Thymus (tissue), 11 donors: ENCODE measurements around the gene AFAP1L1. TPM values are rescaled to one million over a fixed set of nuclear protein-coding genes. Genes with fewer than 3 reads are reported as not detected.
A peak's percentile ranks its signal among the peaks of the same experiment; 100 is the strongest.

ENCODE experiments used
- DNase-seq, 9 donors: peaks; one replicate each; pipeline ENCODE4 v3.0.0-alpha.2; 2013; ENCODE audit warnings: low spot score in 9 of 9, low read depth in 6 of 9, missing footprints in 1 of 9
- H3K27ac ChIP-seq, 2 donors: one replicate each; pipeline ENCODE4 v1.5.1; 2013; ENCODE audit warnings: control low read depth in 1 of 2, low read depth in 1 of 2, low read length in 1 of 2, mild to moderate bottlenecking in 1 of 2, moderate library complexity in 1 of 2
- H3K27me3 ChIP-seq, 2 donors: one replicate each; pipeline ENCODE4 v1.5.1; 2013; ENCODE audit warnings: low read length in 1 of 2; ENCODE audit not compliant: control insufficient read depth in 2 of 2, insufficient read depth in 1 of 2
- H3K36me3 ChIP-seq, 2 donors: one replicate each; pipeline ENCODE4 v1.5.1; 2013; ENCODE audit warnings: low read length in 1 of 2, mild to moderate bottlenecking in 1 of 2, moderate library complexity in 1 of 2; ENCODE audit not compliant: control insufficient read depth in 2 of 2, insufficient read depth in 2 of 2
- H3K4me1 ChIP-seq, 2 donors: one replicate each; pipeline ENCODE4 v1.5.1; 2013; ENCODE audit warnings: low read length in 2 of 2; ENCODE audit not compliant: control insufficient read depth in 2 of 2, insufficient read depth in 2 of 2
- H3K4me3 ChIP-seq, 2 donors: one replicate each; pipeline ENCODE4 v1.5.1; 2013; ENCODE audit warnings: low read length in 2 of 2, control low read depth in 1 of 2, mild to moderate bottlenecking in 1 of 2
- H3K9me3 ChIP-seq, 2 donors: one replicate each; pipeline ENCODE4 v1.5.1; 2013; ENCODE audit warnings: low read length in 1 of 2, mild to moderate bottlenecking in 1 of 2; ENCODE audit not compliant: control insufficient read depth in 2 of 2, insufficient read depth in 1 of 2
- WGBS: extraction: QIAGEN DNeasy Blood & Tissue Kit; methylation state at CpG from one replicate; pipeline ENCODE4 v1.1.7; 2013; 5-methylcytosine and 5-hydroxymethylcytosine counted together
- polyA plus RNA-seq: library from polyadenylated mRNA; stranded (reverse); fragments of 200-250 nt; gene quantifications from one replicate; pipeline ENCODE4 v1.2.3, GENCODE V29; 2013
- total RNA-seq: library from RNA; stranded (reverse); fragments of 120-200 nt; gene quantifications from one replicate; pipeline ENCODE4 v1.2.4, GENCODE V29; 2013
- donor health status: healthy.

Gene AFAP1L1
- total and polyA plus RNA-seq, 2 donors: 8.0 to 12.6 TPM

DNA sequence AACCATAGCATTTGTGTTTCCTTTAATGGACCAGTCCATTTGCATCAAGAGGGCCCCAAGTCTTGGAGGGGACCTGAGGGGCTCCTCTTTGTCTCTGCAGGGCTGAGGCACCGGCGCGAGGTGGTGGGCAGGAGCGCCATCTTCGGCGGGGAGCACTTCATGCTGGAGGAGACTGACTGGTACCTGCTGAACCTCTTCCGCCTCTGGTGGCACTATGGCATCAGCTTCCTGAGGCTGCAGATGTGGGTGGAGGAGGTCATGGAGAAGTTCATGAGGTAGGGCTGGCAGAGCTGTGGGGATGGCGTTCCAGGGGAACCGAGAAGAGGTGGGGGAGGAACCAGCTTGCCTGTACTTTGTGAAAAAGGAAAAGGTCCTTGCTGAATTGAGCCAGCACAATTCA is 92.3 kb downstream of the AFAP1L1 start:
- 98% methylated on average over 9 of the region's 9 CpGs for WGBS
- Histone ChIP-seq H3K27ac (no peak overlapping the region), H3K9me3 (no peaks in the 10 kb centered on the region), H3K4me3 (no peak overlapping the region), H3K4me1 (peaks cover 0 to 13% of the 10 kb centered on the region in 2 donors), H3K36me3 (no peaks in the 10 kb centered on the region), H3K27me3 (no peaks in the 10 kb centered on the region)
- DNase-seq: no peak

DNA sequence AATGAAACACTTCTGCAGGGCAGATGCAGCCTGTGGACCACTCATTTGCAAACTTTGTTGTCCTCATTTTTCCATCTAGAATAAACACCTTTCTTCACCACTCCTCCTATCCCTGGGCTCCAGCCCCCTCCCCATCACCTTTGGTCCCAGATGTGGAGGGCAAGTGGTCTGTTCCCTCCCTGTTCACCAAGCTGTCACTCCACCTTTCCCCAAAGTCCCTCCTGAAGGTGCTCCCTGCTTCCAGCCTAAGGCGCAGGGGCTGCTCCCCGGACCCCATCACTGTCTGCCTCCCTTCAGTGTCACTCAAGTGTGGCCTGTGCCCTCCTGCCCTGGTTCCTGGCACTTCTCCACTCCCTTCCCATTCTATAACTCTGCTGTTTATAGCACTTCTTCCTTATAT is 93.1 kb downstream of the AFAP1L1 start:
- WGBS: 100% methylated on average over 2 of the region's 2 CpGs
- no peak for DNase-seq
- no peaks in the 10 kb centered on the region for H3K27me3 ChIP-seq
- no peaks in the 10 kb centered on the region for H3K9me3 ChIP-seq
- no peak overlapping the region for H3K4me3 ChIP-seq
- H3K36me3 ChIP-seq: no peaks in the 10 kb centered on the region
- H3K4me1 ChIP-seq: peaks cover 0 to 13% of the 10 kb centered on the region in 2 donors
- no peak overlapping the region for H3K27ac ChIP-seq

DNA sequence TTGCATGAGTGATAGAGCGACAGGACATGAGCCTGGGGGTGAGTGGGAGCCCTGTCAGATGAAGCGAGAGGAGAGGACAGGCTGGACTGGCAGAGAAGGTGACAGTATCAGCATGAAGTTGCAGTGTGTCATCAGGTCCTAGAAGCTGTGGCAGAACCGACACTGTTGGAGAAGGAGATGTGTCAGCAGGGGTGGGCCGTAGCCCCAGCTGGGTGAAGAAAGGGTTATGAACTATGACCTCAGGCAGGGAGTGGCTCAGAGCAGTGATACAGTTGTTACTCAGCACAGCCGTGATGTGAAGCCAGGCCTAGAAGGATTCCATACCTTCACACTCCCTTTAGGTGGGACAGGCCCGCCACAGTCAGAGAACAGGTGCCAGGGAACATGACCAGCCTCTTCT is 93.8 kb downstream of the AFAP1L1 start:
- no peak for DNase-seq
- Histone ChIP-seq H3K27me3 (no peaks in the 10 kb centered on the region), H3K9me3 (no peaks in the 10 kb centered on the region), H3K27ac (no peak overlapping the region), H3K36me3 (no peaks in the 10 kb centered on the region), H3K4me1 (peaks cover 0 to 8% of the 10 kb centered on the region in 2 donors), H3K4me3 (no peak overlapping the region)
- 96% methylated on average over 6 of the region's 6 CpGs for WGBS

DNA sequence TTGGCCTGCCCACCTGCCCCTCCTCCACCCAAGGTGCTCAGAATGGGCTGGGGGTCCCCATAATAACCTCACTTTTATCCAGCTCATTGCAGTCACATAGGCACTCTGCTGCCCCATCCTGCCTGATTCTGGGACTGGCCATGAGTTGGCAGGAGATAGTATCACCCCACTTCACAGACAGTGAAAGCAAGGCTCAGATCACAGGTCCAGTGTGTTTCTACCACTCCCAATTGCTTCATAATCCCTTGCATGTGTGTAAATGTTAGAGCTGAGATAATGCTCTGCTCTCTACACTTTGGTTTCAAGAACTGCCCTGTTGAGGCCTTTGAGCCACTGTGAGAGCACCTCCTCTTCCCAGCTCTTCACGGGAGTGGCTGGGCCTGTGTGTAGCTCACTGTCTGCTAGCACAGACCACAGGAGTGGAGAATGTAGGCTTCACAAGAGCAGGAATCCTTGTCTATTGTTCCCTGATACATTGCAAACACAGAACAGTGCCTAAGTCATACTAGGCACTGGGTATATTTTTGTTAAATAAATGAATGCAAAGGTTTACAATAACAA is 94.6 kb downstream of the AFAP1L1 start:
- peaks cover 0 to 3% of the 10 kb centered on the region in 2 donors for H3K4me1 ChIP-seq
- H3K27me3 ChIP-seq: no peaks in the 10 kb centered on the region
- H3K4me3 ChIP-seq: no peak overlapping the region
- no peak for DNase-seq
- H3K36me3 ChIP-seq: no peaks in the 10 kb centered on the region
- no peaks in the 10 kb centered on the region for H3K9me3 ChIP-seq
- WGBS: 93% methylated on average over 1 of the region's 1 CpG
- H3K27ac ChIP-seq: no peak overlapping the region

DNA sequence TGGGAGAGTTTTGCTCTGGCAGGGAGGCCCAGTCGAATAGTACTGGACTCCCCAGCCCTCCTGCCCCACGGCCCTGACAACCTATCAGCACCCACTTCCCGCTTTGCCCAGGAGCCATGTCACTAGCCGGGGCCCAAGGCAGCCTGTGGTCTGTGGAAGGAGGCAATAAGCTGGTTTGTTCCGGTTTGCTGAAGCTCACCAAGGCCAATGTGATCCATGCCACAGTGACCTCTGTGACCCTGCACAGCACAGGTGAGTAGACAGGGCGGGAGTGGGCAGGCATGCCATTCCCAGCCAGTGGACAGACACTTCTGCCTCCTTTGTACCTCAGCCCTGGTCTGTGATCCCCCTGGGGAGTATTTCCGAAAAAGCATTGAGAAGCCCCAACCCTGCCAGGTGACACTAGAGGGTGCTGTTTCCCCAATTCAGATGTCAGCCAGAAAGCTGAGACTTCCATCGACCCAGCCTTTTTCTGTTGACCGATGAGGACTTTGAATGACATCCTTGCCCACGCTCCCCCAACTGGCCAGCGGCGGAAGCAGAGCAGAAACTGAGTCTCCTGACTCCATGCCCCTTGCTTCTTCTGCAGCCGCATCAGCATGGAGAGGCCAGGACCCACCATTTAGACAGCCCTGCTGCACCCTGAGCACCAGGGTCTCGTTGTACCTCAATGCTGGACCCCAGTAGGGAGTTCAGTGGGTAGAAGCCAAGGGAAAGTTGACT is 95.8 kb downstream of the AFAP1L1 start:
- no peaks in the 10 kb centered on the region for H3K27me3 ChIP-seq
- no peak overlapping the region for H3K4me3 ChIP-seq
- 71% methylated on average over 14 of the region's 14 CpGs for WGBS
- peak in 3 of 9 donors; percentile 70 to 76 (median 75) for DNase-seq
- no peak overlapping the region for H3K27ac ChIP-seq
- no peaks in the 10 kb centered on the region for H3K9me3 ChIP-seq
- H3K36me3 ChIP-seq: no peaks in the 10 kb centered on the region
- peaks cover 0 to 6% of the 10 kb centered on the region in 2 donors for H3K4me1 ChIP-seq

DNA sequence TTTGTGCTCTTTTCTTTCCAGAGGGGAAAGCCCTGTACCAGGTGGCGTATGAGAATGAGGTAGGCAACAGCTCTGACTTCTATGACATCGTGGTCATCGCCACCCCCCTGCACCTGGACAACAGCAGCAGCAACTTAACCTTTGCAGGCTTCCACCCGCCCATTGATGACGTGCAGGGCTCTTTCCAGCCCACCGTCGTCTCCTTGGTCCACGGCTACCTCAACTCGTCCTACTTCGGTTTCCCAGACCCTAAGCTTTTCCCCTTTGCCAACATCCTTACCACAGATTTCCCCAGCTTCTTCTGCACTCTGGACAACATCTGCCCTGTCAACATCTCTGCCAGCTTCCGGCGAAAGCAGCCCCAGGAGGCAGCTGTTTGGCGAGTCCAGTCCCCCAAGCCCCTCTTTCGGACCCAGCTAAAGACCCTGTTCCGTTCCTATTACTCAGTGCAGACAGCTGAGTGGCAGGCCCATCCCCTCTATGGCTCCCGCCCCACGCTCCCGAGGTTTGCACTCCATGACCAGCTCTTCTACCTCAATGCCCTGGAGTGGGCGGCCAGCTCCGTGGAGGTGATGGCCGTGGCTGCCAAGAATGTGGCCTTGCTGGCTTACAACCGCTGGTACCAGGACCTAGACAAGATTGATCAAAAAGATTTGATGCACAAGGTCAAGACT is 96.5 kb downstream of the AFAP1L1 start:
- no peaks in the 10 kb centered on the region for H3K9me3 ChIP-seq
- no peaks in the 10 kb centered on the region for H3K27me3 ChIP-seq
- no peak overlapping the region for H3K4me3 ChIP-seq
- no peak overlapping the region for H3K27ac ChIP-seq
- H3K4me1 ChIP-seq: peaks cover 0 to 6% of the 10 kb centered on the region in 2 donors
- WGBS: 96% methylated on average over 22 of the region's 22 CpGs
- H3K36me3 ChIP-seq: no peaks in the 10 kb centered on the region
- no peak for DNase-seq

DNA sequence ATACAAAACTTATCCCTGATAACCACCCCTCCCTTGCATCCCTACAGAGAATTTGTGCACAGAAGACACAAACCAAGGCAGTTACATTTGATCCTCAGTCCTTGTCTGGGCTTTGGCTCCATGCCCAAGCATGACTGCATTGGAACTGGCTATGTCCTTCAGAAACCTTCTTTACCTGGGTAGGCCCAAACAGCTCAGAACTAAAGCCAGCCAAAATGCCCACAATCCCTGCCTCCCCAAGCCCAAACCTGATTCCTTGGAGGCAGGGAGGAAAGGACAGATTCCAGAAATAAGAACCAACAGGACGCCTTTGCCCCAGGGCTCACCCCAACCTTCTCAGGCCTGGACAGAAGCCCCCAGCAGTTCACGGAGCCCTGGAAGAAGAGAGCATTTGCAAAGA is 99.2 kb downstream of the AFAP1L1 start:
- 98% methylated on average over 2 of the region's 2 CpGs for WGBS

DNA sequence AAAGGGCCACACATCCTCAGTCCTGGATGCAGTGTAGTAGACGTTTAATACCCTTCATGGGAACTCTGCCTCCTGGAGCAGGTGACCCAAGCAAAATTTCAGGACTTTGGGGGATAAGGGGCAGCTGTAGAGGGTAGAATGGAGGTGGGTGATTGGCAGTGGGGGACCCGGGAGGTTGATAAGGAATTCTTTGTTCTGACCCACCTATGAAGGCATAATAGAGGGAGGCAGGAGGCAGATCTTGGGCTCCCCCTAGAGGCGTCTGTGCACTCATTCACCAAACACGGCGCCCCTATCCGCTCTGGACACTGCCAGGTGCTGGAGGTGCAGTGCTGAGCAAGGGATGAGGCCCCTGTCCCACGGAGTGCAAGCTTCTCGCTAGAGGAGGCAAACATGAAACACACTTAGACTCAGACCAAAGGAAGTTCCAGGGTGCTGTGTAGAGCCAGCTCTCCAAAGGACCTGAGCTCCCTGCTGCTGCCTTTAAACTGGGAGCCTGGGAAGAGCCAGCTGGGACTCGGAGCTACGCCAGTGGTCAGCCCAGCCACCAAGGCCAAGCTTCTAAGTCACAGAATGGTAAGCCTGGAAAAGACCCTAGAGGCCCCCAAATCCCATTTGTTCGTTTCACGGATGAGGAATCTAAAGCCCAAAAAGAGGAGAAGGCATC is 99.8 kb downstream of the AFAP1L1 start:
- Histone ChIP-seq H3K4me1 (peaks cover 0 to 6% of the 10 kb centered on the region in 2 donors), H3K36me3 (no peaks in the 10 kb centered on the region), H3K27ac (no peak overlapping the region), H3K9me3 (no peaks in the 10 kb centered on the region), H3K4me3 (no peak overlapping the region), H3K27me3 (no peaks in the 10 kb centered on the region)
- peak in 5 of 9 donors; percentile 63 to 75 (median 70) for DNase-seq
- WGBS: 49% methylated on average over 12 of the region's 12 CpGs

More for the DNA sequence above, 99.2 kb downstream of the AFAP1L1 start:
- Histone ChIP-seq H3K27me3 (no peaks in the 10 kb centered on the region), H3K27ac (no peak overlapping the region), H3K4me3 (no peak overlapping the region), H3K4me1 (peaks cover 0 to 6% of the 10 kb centered on the region in 2 donors), H3K9me3 (no peaks in the 10 kb centered on the region), H3K36me3 (no peaks in the 10 kb centered on the region)
- DNase-seq: no peak
